ENCODE data around the gene KCNQ1OT1. TPM values are rescaled to one million over a fixed set of nuclear protein-coding genes. Genes with fewer than 3 reads are reported as not detected.

The KCNQ1OT1 gene
- total and polyA plus RNA-seq, 2 donors, result 0.09 to 0.42 TPM

DNA sequence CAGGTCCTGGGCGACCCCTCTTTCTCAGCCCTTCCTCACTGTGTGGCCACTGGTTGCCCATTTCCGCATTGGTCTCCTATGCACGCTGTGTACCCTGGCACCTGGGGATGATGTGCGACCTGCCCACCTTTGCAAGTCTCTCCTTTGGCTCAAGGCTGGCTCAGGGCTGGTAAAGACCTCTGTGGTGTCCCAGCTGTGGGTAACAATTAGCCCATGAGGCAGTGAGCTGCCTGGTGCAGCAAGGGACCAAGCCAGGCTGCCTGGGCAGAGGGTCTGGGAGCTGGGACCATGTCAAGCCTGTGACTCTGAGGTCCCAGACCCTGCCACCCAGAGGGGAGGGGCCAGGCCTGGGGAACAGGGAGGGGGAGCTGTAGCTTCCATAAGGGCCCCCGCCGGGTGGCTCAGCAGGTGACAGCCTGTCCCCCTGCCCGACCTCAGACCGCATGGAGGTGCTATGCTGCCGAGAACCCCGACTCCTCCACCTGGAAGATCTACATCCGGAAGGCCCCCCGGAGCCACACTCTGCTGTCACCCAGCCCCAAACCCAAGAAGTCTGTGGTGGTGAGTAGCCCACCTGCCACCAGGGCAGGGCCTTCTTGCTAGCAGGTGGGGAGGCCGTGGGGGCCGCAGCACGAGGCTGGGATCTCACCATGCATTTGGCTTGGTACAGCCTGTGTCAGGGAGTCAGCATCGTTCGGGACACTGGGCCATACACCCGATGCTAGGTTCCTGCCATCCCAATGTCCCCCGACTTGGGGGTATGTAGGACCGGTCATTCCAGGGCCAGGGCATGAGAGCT lies 112.5 kb downstream of the KCNQ1OT1 start:
- no peaks in the 10 kb centered on the region for H3K27me3 ChIP-seq (ENCODE audit: control insufficient read depth in 2 of 2, insufficient read depth in 1 of 2, low read length in 1 of 2)
- no peak for DNase-seq (ENCODE audit: low read depth in 6 of 9, low spot score in 9 of 9)
- H3K36me3 ChIP-seq (ENCODE audit: control insufficient read depth in 2 of 2, insufficient read depth in 2 of 2, low read length in 1 of 2), result no peaks in the 10 kb centered on the region
- WGBS, result 96% methylated on average over 20 of the region's 20 CpGs
- H3K9me3 ChIP-seq (ENCODE audit: control insufficient read depth in 2 of 2, insufficient read depth in 1 of 2, low read length in 1 of 2), result no peaks in the 10 kb centered on the region
- no peak overlapping the region for H3K27ac ChIP-seq (ENCODE audit: low read depth in 1 of 2, low read length in 1 of 2)
- no peak overlapping the region for H3K4me3 ChIP-seq (ENCODE audit: low read length in 2 of 2)
- H3K4me1 ChIP-seq (ENCODE audit: control insufficient read depth in 2 of 2, insufficient read depth in 2 of 2, low read length in 2 of 2), result no peaks in the 10 kb centered on the region

GRCh38 chr11:2586793-2587131 lies 113.0 kb downstream of the KCNQ1OT1 start:
- Histone ChIP-seq H3K4me1 (ENCODE audit: control insufficient read depth in 2 of 2, insufficient read depth in 2 of 2, low read length in 2 of 2) (no peaks in the 10 kb centered on the region), H3K27me3 (ENCODE audit: control insufficient read depth in 2 of 2, insufficient read depth in 1 of 2, low read length in 1 of 2) (no peaks in the 10 kb centered on the region), H3K36me3 (ENCODE audit: control insufficient read depth in 2 of 2, insufficient read depth in 2 of 2, low read length in 1 of 2) (no peaks in the 10 kb centered on the region), H3K9me3 (ENCODE audit: control insufficient read depth in 2 of 2, insufficient read depth in 1 of 2, low read length in 1 of 2) (no peaks in the 10 kb centered on the region), H3K4me3 (ENCODE audit: low read length in 2 of 2) (no peak overlapping the region), H3K27ac (ENCODE audit: low read depth in 1 of 2, low read length in 1 of 2) (no peak overlapping the region)
- 91% methylated on average over 5 of the region's 5 CpGs for WGBS
- DNase-seq (ENCODE audit: low read depth in 6 of 9, low spot score in 9 of 9), result no peak

- H3K27me3 ChIP-seq (ENCODE audit: control insufficient read depth in 2 of 2, insufficient read depth in 1 of 2, low read length in 1 of 2), result no peaks in the 10 kb centered on the region
- H3K36me3 ChIP-seq (ENCODE audit: control insufficient read depth in 2 of 2, insufficient read depth in 2 of 2, low read length in 1 of 2), result no peaks in the 10 kb centered on the region
- H3K4me1 ChIP-seq (ENCODE audit: control insufficient read depth in 2 of 2, insufficient read depth in 2 of 2, low read length in 2 of 2), result no peaks in the 10 kb centered on the region
- 93% methylated on average over 18 of the region's 18 CpGs for WGBS
- no peak for DNase-seq (ENCODE audit: low read depth in 6 of 9, low spot score in 9 of 9)
- H3K27ac ChIP-seq (ENCODE audit: low read depth in 1 of 2, low read length in 1 of 2), result no peak overlapping the region
- no peak overlapping the region for H3K4me3 ChIP-seq (ENCODE audit: low read length in 2 of 2)
- no peaks in the 10 kb centered on the region for H3K9me3 ChIP-seq (ENCODE audit: control insufficient read depth in 2 of 2, insufficient read depth in 1 of 2, low read length in 1 of 2)
These were observed 113.6 kb downstream of the KCNQ1OT1 start for GRCh38 chr11:2586087-2586792.

- Histone ChIP-seq H3K4me1 (ENCODE audit: control insufficient read depth in 2 of 2, insufficient read depth in 2 of 2, low read length in 2 of 2) (no peaks in the 10 kb centered on the region), H3K9me3 (ENCODE audit: control insufficient read depth in 2 of 2, insufficient read depth in 1 of 2, low read length in 1 of 2) (no peaks in the 10 kb centered on the region), H3K36me3 (ENCODE audit: control insufficient read depth in 2 of 2, insufficient read depth in 2 of 2, low read length in 1 of 2) (no peaks in the 10 kb centered on the region), H3K4me3 (ENCODE audit: low read length in 2 of 2) (no peak overlapping the region), H3K27ac (ENCODE audit: low read depth in 1 of 2, low read length in 1 of 2) (no peak overlapping the region), H3K27me3 (ENCODE audit: control insufficient read depth in 2 of 2, insufficient read depth in 1 of 2, low read length in 1 of 2) (no peaks in the 10 kb centered on the region)
- WGBS, result 98% methylated on average over 6 of the region's 6 CpGs
- no peak for DNase-seq (ENCODE audit: low read depth in 6 of 9, low spot score in 9 of 9)
These were observed 114.2 kb downstream of the KCNQ1OT1 start for GRCh38 chr11:2585566-2586086.

DNA sequence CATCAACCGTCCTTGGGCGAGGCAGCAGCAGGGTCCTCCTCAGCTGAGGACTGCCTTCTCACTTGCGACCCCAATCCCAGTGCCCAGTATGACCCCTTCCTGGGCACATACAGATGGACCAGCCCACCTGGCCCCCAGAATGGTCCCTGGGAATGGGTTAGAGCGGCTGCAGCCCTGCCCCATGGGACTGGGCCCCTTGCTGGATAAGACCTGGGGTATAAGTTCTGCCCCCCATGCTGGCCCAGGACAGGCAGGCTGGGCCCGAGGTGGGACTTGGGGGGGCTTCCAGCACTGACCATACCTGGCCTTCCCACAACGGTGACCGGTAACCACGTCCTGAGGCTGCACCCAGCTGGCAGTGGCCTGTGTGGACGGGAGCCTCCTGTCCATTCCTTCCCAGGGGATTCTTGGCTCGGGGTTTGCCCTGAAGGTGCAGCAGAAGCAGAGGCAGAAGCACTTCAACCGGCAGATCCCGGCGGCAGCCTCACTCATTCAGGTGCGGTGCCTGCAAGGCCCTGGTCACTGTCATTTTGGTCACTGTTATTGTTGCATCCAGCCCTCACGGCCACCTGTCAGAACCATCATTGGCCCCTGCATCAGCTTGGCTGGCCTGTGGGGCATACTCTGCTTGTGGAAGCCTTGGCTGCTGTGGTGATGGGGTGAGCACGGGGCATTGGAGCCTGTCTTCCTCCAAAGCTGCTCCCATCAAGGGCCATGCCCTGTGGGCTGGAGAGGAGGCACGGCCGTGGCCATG lies 114.8 kb downstream of the KCNQ1OT1 start:
- Histone ChIP-seq H3K27me3 (ENCODE audit: control insufficient read depth in 2 of 2, insufficient read depth in 1 of 2, low read length in 1 of 2) (no peaks in the 10 kb centered on the region), H3K36me3 (ENCODE audit: control insufficient read depth in 2 of 2, insufficient read depth in 2 of 2, low read length in 1 of 2) (no peaks in the 10 kb centered on the region), H3K9me3 (ENCODE audit: control insufficient read depth in 2 of 2, insufficient read depth in 1 of 2, low read length in 1 of 2) (no peaks in the 10 kb centered on the region), H3K4me1 (ENCODE audit: control insufficient read depth in 2 of 2, insufficient read depth in 2 of 2, low read length in 2 of 2) (no peaks in the 10 kb centered on the region), H3K4me3 (ENCODE audit: low read length in 2 of 2) (no peak overlapping the region), H3K27ac (ENCODE audit: low read depth in 1 of 2, low read length in 1 of 2) (no peak overlapping the region)
- 98% methylated on average over 18 of the region's 18 CpGs for WGBS
- DNase-seq (ENCODE audit: low read depth in 6 of 9, low spot score in 9 of 9), result no peak

- DNase-seq (ENCODE audit: low read depth in 6 of 9, low spot score in 9 of 9), result no peak
- Histone ChIP-seq H3K4me3 (ENCODE audit: low read length in 2 of 2) (no peak overlapping the region), H3K4me1 (ENCODE audit: control insufficient read depth in 2 of 2, insufficient read depth in 2 of 2, low read length in 2 of 2) (no peaks in the 10 kb centered on the region), H3K9me3 (ENCODE audit: control insufficient read depth in 2 of 2, insufficient read depth in 1 of 2, low read length in 1 of 2) (no peaks in the 10 kb centered on the region), H3K27ac (ENCODE audit: low read depth in 1 of 2, low read length in 1 of 2) (no peak overlapping the region), H3K27me3 (ENCODE audit: control insufficient read depth in 2 of 2, insufficient read depth in 1 of 2, low read length in 1 of 2) (no peaks in the 10 kb centered on the region), H3K36me3 (ENCODE audit: control insufficient read depth in 2 of 2, insufficient read depth in 2 of 2, low read length in 1 of 2) (no peaks in the 10 kb centered on the region)
- 71% methylated on average over 4 of the region's 4 CpGs for WGBS
These were observed 115.4 kb downstream of the KCNQ1OT1 start for GRCh38 chr11:2584434-2584811.

DNA sequence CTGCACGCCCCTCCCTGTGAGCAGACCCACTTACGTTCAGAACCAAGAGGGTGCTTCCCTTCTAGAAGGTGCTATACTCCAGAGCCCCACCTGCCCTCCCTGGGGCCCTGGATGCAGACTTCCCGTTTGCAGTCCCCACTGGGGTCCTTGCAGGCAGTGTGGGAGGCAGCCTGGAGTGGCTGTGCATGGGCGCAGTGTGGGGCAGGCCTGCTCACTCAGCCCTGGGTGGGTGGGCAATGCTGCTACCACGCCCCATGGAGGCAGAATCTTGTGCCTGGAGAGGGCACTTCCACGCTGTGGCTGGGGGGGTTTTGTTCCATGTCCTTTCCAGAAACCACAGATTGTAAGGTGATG lies 116.2 kb downstream of the KCNQ1OT1 start:
- no peak overlapping the region for H3K27ac ChIP-seq (ENCODE audit: low read depth in 1 of 2, low read length in 1 of 2)
- DNase-seq (ENCODE audit: low read depth in 6 of 9, low spot score in 9 of 9), result no peak
- WGBS, result 94% methylated on average over 6 of the region's 6 CpGs
- H3K27me3 ChIP-seq (ENCODE audit: control insufficient read depth in 2 of 2, insufficient read depth in 1 of 2, low read length in 1 of 2), result no peaks in the 10 kb centered on the region
- H3K4me1 ChIP-seq (ENCODE audit: control insufficient read depth in 2 of 2, insufficient read depth in 2 of 2, low read length in 2 of 2), result no peaks in the 10 kb centered on the region
- no peaks in the 10 kb centered on the region for H3K36me3 ChIP-seq (ENCODE audit: control insufficient read depth in 2 of 2, insufficient read depth in 2 of 2, low read length in 1 of 2)
- no peak overlapping the region for H3K4me3 ChIP-seq (ENCODE audit: low read length in 2 of 2)
- no peaks in the 10 kb centered on the region for H3K9me3 ChIP-seq (ENCODE audit: control insufficient read depth in 2 of 2, insufficient read depth in 1 of 2, low read length in 1 of 2)

DNA sequence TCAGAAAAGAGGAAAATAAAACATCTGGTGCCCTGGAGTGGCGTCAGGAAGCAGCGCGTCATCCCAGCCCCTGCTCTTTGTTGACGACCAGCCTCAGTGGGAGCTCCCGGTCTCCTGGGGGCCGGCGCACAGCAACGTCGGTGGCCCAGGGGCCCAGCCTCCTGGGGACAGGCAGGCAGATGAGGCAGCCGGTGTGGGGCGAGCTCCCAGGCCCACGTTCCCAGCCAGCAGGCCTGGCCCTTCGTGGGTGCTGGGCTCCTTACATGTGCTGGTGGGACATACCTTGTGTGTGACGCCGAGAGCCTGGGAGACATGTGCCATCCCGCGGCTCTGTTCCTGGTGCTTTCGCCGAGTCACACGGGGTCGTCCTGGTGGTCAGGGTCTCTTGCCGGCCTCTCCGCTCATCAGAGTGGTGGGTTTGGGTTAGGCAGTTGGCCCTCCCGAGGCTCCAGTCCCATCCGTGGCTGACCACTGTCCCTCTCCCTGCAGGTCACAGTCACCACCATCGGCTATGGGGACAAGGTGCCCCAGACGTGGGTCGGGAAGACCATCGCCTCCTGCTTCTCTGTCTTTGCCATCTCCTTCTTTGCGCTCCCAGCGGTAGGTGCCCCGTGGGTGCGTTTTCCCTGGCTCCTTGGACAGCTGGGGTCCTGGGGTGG lies 116.7 kb downstream of the KCNQ1OT1 start:
- no peak overlapping the region for H3K4me3 ChIP-seq (ENCODE audit: low read length in 2 of 2)
- H3K36me3 ChIP-seq (ENCODE audit: control insufficient read depth in 2 of 2, insufficient read depth in 2 of 2, low read length in 1 of 2), result no peaks in the 10 kb centered on the region
- WGBS, result 95% methylated on average over 33 of the region's 33 CpGs

More for the DNA sequence above, 116.7 kb downstream of the KCNQ1OT1 start:
- Histone ChIP-seq H3K27me3 (ENCODE audit: control insufficient read depth in 2 of 2, insufficient read depth in 1 of 2, low read length in 1 of 2) (no peaks in the 10 kb centered on the region), H3K27ac (ENCODE audit: low read depth in 1 of 2, low read length in 1 of 2) (no peak overlapping the region), H3K4me1 (ENCODE audit: control insufficient read depth in 2 of 2, insufficient read depth in 2 of 2, low read length in 2 of 2) (no peaks in the 10 kb centered on the region), H3K9me3 (ENCODE audit: control insufficient read depth in 2 of 2, insufficient read depth in 1 of 2, low read length in 1 of 2) (no peaks in the 10 kb centered on the region)
- no peak for DNase-seq (ENCODE audit: low read depth in 6 of 9, low spot score in 9 of 9)

Measured in thymus (tissue), 11 donors.